Measurements from ENCODE around the gene SEC63.

DNA sequence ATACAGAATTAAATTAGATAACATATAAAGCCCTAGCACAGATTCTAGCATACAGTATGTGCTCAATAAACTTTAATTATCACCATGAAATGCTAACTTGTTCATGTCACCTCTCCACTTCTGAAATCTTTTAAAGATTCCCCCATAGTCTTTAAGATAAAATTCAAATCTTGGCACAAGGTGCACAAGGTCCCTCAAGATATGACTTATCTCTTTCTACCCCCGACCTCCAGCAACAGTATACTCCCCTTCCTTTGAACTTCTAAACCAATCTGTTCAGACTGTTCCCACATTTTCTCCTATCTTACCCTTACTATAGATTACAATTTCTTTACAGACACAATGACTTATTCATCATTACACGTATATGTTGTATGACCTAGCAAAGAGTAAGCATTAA lies 29.0 kb downstream of the SEC63 start:
- TF ChIP-seq ZNF565 (CRISPR knock-in tag; conservative IDR thresholded peaks at IDR 0.05; ENCODE audit: low read depth) (no peak), PPARA (CRISPR knock-in tag; IDR thresholded peaks at IDR 0.05; ENCODE audit: borderline replicate concordance) (no peak), ISL1 (CRISPR knock-in tag; IDR thresholded peaks at IDR 0.05) (no peak), CSDC2 (CRISPR knock-in tag; IDR thresholded peaks at IDR 0.05) (no peak), ZNF8 (CRISPR knock-in tag; IDR thresholded peaks at IDR 0.05) (no peak)
- TF ChIP-seq, protein P1, sequence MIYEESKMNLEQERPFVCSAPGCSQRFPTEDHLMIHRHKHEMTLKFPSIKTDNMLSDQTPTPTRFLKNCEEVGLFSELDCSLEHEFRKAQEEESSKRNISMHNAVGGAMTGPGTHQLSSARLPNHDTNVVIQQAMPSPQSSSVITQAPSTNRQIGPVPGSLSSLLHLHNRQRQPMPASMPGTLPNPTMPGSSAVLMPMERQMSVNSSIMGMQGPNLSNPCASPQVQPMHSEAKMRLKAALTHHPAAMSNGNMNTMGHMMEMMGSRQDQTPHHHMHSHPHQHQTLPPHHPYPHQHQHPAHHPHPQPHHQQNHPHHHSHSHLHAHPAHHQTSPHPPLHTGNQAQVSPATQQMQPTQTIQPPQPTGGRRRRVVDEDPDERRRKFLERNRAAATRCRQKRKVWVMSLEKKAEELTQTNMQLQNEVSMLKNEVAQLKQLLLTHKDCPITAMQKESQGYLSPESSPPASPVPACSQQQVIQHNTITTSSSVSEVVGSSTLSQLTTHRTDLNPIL (CRISPR knock-in tag; IDR thresholded peaks at IDR 0.05; ENCODE audit: low read depth) = no peak

All from SK-N-SH treated with all-trans-retinoic acid at 6 μM for 48 hours (cell line).